ENCODE measurements around the gene MMRN2.

Gene MMRN2

DNA sequence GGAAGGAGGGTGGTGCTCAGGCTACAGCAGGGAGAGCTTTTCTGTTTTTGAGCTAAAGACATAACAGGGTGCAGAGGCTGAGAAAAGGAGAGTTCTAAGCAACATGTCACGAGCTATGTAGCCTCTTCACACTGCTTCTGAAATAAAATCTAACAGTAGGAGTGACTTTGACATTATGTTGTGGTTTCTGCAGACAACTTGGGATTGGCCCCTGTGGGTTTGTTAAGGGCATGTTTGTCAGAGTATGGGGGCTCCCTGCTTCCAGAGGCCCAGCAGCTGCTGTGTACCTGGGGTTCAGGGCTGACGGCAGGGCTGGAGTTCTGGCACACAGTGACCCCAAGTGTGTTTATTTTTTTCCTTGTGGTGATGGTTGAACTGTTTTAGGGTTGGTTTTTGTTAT, 24.7 kb downstream of the MMRN2 start:
- H3K27ac ChIP-seq (ENCODE audit: low read depth, low read length): no peak overlapping the region
- WGBS (ENCODE audit: extremely low coverage, insufficient coverage, low lambda C conversion rate): no CpG with 5 or more reads among the region's 2 CpGs
- no peak overlapping the region for H2AK5ac ChIP-seq (ENCODE audit: low read length)
- H3K36me3 ChIP-seq (ENCODE audit: control insufficient read depth, insufficient read depth, low read length): peaks cover 7% of the 10 kb centered on the region
- no peak overlapping the region for H3K56ac ChIP-seq (ENCODE audit: low read length)
- H3K23ac ChIP-seq (ENCODE audit: low read length): no peak overlapping the region
- no peaks in the 10 kb centered on the region for H3K4me1 ChIP-seq (ENCODE audit: control insufficient read depth, low read depth, low read length)
- H2BK15ac ChIP-seq (replicated peaks; ENCODE audit: low read depth): no peak overlapping the region
- no peak for DNase-seq
- no peak overlapping the region for H2BK5ac ChIP-seq (ENCODE audit: low read length)
- H3K79me2 ChIP-seq (ENCODE audit: control insufficient read depth, insufficient read depth, low read length): no peaks in the 10 kb centered on the region
- no peak overlapping the region for H4K5ac ChIP-seq (ENCODE audit: low read length)
- no peak overlapping the region for H2BK120ac ChIP-seq (ENCODE audit: low read depth, low read length)
- no peak overlapping the region for H3K18ac ChIP-seq (ENCODE audit: low read length)
- H3K4me3 ChIP-seq (ENCODE audit: low read length): no peak overlapping the region
- H3K79me1 ChIP-seq (ENCODE audit: low read length): no peaks in the 10 kb centered on the region
- no peak overlapping the region for H4K8ac ChIP-seq (ENCODE audit: low read depth, low read length)
- H3K4me2 ChIP-seq (ENCODE audit: low read length): no peak overlapping the region
- H3K9ac ChIP-seq (ENCODE audit: low read length): no peak overlapping the region
- no peaks in the 10 kb centered on the region for H3K27me3 ChIP-seq (ENCODE audit: insufficient read depth, low read length, poor library complexity)
- no peak overlapping the region for H3K4ac ChIP-seq (ENCODE audit: low read depth, low read length)

DNA sequence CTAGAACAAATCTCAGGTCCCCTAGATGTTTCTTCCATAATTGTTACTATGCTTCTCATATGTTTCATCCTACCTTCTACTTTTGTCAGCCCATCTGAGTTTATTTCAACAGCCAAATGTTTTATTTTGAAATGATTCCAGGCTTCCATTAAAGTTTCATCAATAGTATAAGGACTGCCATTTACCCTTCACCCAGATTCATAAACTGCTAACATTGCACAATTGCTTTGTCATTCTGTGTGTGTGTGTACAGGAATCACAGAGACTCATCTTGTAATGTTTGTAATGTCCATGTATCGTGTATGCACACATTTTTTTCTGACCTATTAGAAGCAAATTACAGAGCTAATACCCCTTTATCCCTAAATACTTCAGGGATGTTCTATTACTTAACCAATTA, 25.5 kb downstream of the MMRN2 start:
- Histone ChIP-seq H3K4ac (ENCODE audit: low read depth, low read length) (no peak overlapping the region), H2BK15ac (replicated peaks; ENCODE audit: low read depth) (no peak overlapping the region), H3K79me1 (ENCODE audit: low read length) (no peaks in the 10 kb centered on the region), H3K18ac (ENCODE audit: low read length) (no peak overlapping the region), H3K27me3 (ENCODE audit: insufficient read depth, low read length, poor library complexity) (no peaks in the 10 kb centered on the region), H2BK5ac (ENCODE audit: low read length) (no peak overlapping the region), H4K5ac (ENCODE audit: low read length) (no peak overlapping the region), H3K27ac (ENCODE audit: low read depth, low read length) (no peak overlapping the region), H2AK5ac (ENCODE audit: low read length) (no peak overlapping the region), H3K36me3 (ENCODE audit: control insufficient read depth, insufficient read depth, low read length) (peaks cover 7% of the 10 kb centered on the region), H3K4me2 (ENCODE audit: low read length) (no peak overlapping the region), H2BK120ac (ENCODE audit: low read depth, low read length) (no peak overlapping the region), H3K23ac (ENCODE audit: low read length) (no peak overlapping the region), H3K79me2 (ENCODE audit: control insufficient read depth, insufficient read depth, low read length) (no peaks in the 10 kb centered on the region), H3K56ac (ENCODE audit: low read length) (no peak overlapping the region), H3K4me3 (ENCODE audit: low read length) (no peak overlapping the region), H3K9ac (ENCODE audit: low read length) (no peak overlapping the region), H3K4me1 (ENCODE audit: control insufficient read depth, low read depth, low read length) (no peaks in the 10 kb centered on the region), H4K8ac (ENCODE audit: low read depth, low read length) (no peak overlapping the region)
- DNase-seq: no peak
- no CpG with 5 or more reads among the region's 1 CpG for WGBS (ENCODE audit: extremely low coverage, insufficient coverage, low lambda C conversion rate)

DNA sequence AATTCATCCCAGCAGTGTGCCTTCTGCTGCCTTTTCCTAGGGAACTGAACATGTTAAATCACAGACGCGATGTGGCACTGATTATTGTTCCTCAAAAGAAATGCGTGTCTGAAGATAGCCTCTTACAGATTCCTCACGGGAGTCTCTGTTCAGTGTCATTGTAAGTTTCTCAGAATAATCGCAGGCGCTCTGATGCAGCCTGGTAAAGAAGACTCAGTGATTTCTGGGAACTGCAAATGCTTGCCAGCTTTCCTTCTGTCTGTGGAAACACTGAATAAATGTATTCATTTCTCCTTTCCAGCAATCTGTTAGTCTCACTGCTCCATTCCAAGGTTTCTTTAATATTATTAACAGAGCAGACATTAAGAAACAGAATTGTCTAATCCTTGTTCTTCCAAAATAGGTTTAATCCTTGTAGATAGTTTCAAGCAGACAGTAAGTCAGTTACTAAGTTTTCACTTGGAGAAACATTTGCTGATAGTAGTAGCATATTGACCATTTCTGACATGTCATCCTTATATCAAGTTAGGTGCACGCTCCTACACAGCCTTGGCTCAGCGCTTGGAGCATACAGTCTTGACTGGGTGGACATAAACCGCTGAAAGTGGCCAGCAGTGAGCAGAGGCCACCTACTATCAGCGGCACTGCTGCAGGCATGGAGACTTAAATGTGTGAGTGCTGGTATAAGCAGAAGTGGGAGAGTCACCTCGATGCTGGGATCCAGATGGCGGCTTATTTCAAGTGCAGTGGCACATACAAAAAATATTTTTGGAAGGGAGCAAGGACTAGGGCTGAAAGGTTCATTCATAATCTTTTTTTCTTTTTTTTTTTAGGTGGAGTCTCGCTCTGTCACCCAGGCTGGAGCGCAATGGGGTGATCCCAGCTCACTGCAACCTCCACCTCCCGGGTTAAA, 27.7 kb downstream of the MMRN2 start:
- Histone ChIP-seq H3K36me3 (ENCODE audit: control insufficient read depth, insufficient read depth, low read length) (peaks cover 7% of the 10 kb centered on the region), H3K4ac (ENCODE audit: low read depth, low read length) (no peak overlapping the region), H3K27ac (ENCODE audit: low read depth, low read length) (no peak overlapping the region), H3K56ac (ENCODE audit: low read length) (no peak overlapping the region), H3K18ac (ENCODE audit: low read length) (no peak overlapping the region), H3K4me3 (ENCODE audit: low read length) (no peak overlapping the region), H4K8ac (ENCODE audit: low read depth, low read length) (no peak overlapping the region), H2BK120ac (ENCODE audit: low read depth, low read length) (no peak overlapping the region), H3K27me3 (ENCODE audit: insufficient read depth, low read length, poor library complexity) (no peaks in the 10 kb centered on the region), H3K4me1 (ENCODE audit: control insufficient read depth, low read depth, low read length) (no peaks in the 10 kb centered on the region), H2AK5ac (ENCODE audit: low read length) (no peak overlapping the region), H2BK15ac (replicated peaks; ENCODE audit: low read depth) (no peak overlapping the region), H3K9ac (ENCODE audit: low read length) (no peak overlapping the region), H3K23ac (ENCODE audit: low read length) (no peak overlapping the region), H3K79me2 (ENCODE audit: control insufficient read depth, insufficient read depth, low read length) (no peaks in the 10 kb centered on the region), H3K79me1 (ENCODE audit: low read length) (no peaks in the 10 kb centered on the region), H2BK5ac (ENCODE audit: low read length) (no peak overlapping the region), H4K5ac (ENCODE audit: low read length) (no peak overlapping the region), H3K4me2 (ENCODE audit: low read length) (no peak overlapping the region)
- no peak for DNase-seq
- no CpG with 5 or more reads among the region's 15 CpGs for WGBS (ENCODE audit: extremely low coverage, insufficient coverage, low lambda C conversion rate)

DNA sequence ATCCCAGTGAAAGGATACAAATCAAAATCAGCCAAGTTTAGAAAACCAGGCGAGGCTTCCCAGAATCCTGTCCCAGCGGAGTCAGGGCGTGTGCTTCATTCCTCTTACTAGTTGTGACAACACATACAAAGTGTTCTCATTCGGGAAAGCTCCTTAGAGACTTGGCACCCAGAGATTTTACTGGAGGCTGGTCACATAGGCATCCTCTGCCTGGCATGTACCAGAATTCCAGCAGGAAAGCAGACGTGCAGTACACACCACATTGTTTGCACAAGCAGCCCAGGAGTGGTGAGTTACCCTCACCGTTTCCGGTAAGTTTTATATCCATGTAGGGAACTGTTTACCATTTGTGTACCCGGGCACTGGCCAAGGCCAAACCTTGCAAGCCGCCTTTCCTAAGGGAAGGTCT, 34.9 kb downstream of the MMRN2 start:
- Histone ChIP-seq H3K27ac (ENCODE audit: low read depth, low read length) (no peak overlapping the region), H3K4ac (ENCODE audit: low read depth, low read length) (no peak overlapping the region), H2BK15ac (replicated peaks; ENCODE audit: low read depth) (no peak overlapping the region), H3K4me2 (ENCODE audit: low read length) (no peak overlapping the region), H3K56ac (ENCODE audit: low read length) (no peak overlapping the region), H4K8ac (ENCODE audit: low read depth, low read length) (no peak overlapping the region), H3K27me3 (ENCODE audit: insufficient read depth, low read length, poor library complexity) (no peaks in the 10 kb centered on the region), H3K79me1 (ENCODE audit: low read length) (no peaks in the 10 kb centered on the region), H3K36me3 (ENCODE audit: control insufficient read depth, insufficient read depth, low read length) (peaks cover 9% of the 10 kb centered on the region), H3K18ac (ENCODE audit: low read length) (no peak overlapping the region), H4K5ac (ENCODE audit: low read length) (no peak overlapping the region), H3K79me2 (ENCODE audit: control insufficient read depth, insufficient read depth, low read length) (no peaks in the 10 kb centered on the region), H3K23ac (ENCODE audit: low read length) (no peak overlapping the region), H2BK5ac (ENCODE audit: low read length) (no peak overlapping the region), H3K4me3 (ENCODE audit: low read length) (no peak overlapping the region), H2BK120ac (ENCODE audit: low read depth, low read length) (no peak overlapping the region), H3K9ac (ENCODE audit: low read length) (no peak overlapping the region), H2AK5ac (ENCODE audit: low read length) (no peak overlapping the region), H3K4me1 (ENCODE audit: control insufficient read depth, low read depth, low read length) (no peaks in the 10 kb centered on the region)
- no CpG with 5 or more reads among the region's 9 CpGs for WGBS (ENCODE audit: extremely low coverage, insufficient coverage, low lambda C conversion rate)
- no peak for DNase-seq

GRCh38 chr10:86918022-86918471, 39.4 kb downstream of the MMRN2 start:
- DNase-seq: peak; percentile 53
- H4K8ac ChIP-seq (ENCODE audit: low read depth, low read length): no peak overlapping the region
- no peak overlapping the region for H2BK5ac ChIP-seq (ENCODE audit: low read length)
- H3K27ac ChIP-seq (ENCODE audit: low read depth, low read length): no peak overlapping the region
- H3K18ac ChIP-seq (ENCODE audit: low read length): no peak overlapping the region
- no peak overlapping the region for H2BK120ac ChIP-seq (ENCODE audit: low read depth, low read length)
- no peak overlapping the region for H2BK15ac ChIP-seq (replicated peaks; ENCODE audit: low read depth)
- H3K4me1 ChIP-seq (ENCODE audit: control insufficient read depth, low read depth, low read length): no peaks in the 10 kb centered on the region
- no peaks in the 10 kb centered on the region for H3K79me2 ChIP-seq (ENCODE audit: control insufficient read depth, insufficient read depth, low read length)
- peaks cover 9% of the 10 kb centered on the region for H3K36me3 ChIP-seq (ENCODE audit: control insufficient read depth, insufficient read depth, low read length)
- H4K5ac ChIP-seq (ENCODE audit: low read length): no peak overlapping the region
- H3K4me2 ChIP-seq (ENCODE audit: low read length): no peak overlapping the region
- H3K4me3 ChIP-seq (ENCODE audit: low read length): no peak overlapping the region
- no peak overlapping the region for H3K56ac ChIP-seq (ENCODE audit: low read length)
- WGBS (ENCODE audit: extremely low coverage, insufficient coverage, low lambda C conversion rate): no CpG with 5 or more reads among the region's 5 CpGs
- H2AK5ac ChIP-seq (ENCODE audit: low read length): no peak overlapping the region
- H3K79me1 ChIP-seq (ENCODE audit: low read length): no peaks in the 10 kb centered on the region
- H3K27me3 ChIP-seq (ENCODE audit: insufficient read depth, low read length, poor library complexity): no peaks in the 10 kb centered on the region
- H3K23ac ChIP-seq (ENCODE audit: low read length): no peak overlapping the region
- no peak overlapping the region for H3K9ac ChIP-seq (ENCODE audit: low read length)
- no peak overlapping the region for H3K4ac ChIP-seq (ENCODE audit: low read depth, low read length)
